COLO829 (cell line): Measurements from ENCODE around the gene FIGNL1.

ENCODE experiments used
- DNase-seq: peaks from one replicate; pipeline ENCODE4 v3.0.0; 2012; ENCODE audit warnings: low spot score

FIGNL1 gene, protein sequence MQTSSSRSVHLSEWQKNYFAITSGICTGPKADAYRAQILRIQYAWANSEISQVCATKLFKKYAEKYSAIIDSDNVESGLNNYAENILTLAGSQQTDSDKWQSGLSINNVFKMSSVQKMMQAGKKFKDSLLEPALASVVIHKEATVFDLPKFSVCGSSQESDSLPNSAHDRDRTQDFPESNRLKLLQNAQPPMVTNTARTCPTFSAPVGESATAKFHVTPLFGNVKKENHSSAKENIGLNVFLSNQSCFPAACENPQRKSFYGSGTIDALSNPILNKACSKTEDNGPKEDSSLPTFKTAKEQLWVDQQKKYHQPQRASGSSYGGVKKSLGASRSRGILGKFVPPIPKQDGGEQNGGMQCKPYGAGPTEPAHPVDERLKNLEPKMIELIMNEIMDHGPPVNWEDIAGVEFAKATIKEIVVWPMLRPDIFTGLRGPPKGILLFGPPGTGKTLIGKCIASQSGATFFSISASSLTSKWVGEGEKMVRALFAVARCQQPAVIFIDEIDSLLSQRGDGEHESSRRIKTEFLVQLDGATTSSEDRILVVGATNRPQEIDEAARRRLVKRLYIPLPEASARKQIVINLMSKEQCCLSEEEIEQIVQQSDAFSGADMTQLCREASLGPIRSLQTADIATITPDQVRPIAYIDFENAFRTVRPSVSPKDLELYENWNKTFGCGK

DNA sequence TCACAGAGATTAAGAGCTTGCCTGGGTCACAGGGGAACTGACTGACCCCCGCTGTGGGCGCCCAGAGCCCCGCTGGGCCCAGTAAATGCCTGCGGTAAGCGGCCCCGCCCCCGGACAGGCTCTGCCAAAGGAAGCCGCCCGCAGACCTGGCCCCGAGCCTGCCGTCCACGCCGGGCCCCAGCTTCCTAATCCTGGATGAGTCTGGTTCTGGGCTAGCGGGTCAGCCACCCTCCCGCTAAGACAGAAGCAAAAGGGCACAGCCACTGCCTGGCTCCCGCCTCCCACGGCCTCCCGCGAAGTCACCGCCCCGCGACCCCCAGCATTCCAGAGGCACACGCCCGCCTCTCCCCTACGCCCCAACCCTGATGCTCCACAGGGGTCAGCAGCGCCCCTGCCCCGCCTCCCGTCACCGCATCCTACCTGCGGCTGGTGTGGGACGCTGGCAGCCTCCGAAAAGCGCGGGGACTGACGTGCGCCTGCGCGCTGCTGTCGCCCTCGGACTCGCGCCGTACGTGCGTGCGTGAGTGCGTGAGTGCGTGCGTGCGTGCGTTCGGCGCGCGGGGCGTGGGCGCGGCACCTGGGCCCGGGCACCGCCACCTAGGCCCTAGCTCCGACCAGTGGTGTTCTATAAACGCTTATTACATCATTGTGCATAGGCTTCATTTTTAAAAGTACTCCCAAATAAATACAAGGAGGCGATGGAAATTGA lies at the start of gene FIGNL1:
Gene FIGNL1, minus strand, starts transcription at position 470 of the 709 bp plus-strand sequence. CDS start 3,063 bp downstream, outside the sequence.
- DNase-seq, result peak; percentile 60

DNA sequence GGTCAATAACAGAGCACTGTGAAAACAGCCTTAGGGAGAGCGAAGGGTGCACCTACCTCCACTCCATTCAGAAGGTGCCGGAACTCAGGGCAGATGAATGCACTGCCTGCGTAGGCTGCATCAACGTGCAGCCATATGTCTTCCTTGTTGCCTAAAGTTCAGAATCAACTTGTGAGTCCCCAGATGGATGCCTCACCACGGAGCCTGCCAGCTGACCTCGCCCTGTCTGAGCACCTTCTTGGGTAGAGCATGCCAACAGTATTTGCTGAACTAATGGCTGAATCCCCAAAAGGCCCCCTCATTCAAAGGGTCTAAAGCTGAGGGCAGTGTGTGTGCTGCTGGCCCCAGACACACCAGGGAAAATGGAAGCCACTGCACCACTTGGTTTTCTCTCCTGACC lies 48.9 kb upstream of the FIGNL1 start:
- DNase-seq, result no peak

DNA sequence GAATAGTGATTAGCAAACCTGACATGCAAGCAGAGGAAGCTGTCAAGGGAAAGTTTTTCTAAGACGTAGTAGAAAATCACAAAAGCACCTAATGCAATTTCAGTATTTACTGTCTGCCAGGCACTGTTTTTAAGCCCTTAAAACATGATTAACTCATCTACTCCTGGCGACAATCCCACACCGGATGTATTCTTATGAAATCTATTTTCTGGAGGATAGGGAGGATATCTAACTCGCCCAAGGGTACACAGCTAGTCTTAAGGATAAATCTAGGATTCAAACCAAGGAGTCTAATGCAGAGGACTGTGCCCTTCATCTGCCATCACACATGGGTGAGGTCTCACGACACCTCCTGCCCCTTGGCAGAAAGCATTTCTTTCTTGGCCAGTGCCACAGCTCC lies 47.8 kb upstream of the FIGNL1 start:
- no peak for DNase-seq

DNA sequence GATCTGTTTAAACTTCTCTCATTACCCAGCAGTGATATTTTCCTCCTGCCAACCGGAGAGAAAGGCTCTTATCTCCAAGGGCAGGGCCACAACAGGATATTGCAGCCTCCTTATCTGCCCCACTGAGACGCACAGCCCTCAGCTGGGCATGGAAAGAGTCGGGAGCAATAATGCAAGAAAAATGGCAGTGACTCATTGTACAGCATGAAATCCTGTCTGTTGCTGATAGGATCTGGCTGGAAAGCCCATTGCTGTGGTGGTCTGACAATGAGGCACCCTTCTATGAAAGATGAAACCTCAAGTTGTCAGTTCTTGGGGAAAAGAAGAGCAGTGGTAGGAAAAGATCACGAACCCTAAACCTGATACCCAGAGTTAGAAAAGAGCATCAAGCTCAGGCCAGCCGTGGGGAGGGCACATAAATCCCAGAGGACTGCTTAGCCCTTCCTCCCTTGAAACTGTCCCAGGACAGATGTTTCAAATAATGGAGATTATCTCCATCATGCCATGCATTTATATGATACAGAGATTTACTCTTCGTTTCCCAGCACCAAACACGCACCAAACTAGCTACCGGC lies 47.0 kb upstream of the FIGNL1 start:
- no peak for DNase-seq

DNA sequence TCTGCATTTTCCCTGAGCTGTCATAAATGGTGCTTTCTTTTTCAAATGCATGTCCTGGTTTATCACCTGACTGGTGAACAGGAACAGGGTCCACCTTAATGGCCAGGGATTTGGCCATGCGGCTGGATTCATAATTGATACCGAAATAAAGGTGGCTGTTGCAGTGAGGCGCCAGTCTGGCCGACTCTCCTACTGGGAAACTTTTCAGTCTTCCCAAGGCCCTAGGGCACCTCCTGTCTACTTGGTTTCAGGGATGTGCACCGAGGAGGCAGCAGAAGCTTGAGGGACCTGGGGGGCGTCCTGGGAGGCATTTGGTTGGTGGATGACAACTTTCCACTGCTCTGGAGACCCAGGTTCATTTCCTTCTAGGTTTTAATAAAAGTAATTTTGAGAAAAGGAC lies 46.4 kb upstream of the FIGNL1 start:
- no peak for DNase-seq

DNA sequence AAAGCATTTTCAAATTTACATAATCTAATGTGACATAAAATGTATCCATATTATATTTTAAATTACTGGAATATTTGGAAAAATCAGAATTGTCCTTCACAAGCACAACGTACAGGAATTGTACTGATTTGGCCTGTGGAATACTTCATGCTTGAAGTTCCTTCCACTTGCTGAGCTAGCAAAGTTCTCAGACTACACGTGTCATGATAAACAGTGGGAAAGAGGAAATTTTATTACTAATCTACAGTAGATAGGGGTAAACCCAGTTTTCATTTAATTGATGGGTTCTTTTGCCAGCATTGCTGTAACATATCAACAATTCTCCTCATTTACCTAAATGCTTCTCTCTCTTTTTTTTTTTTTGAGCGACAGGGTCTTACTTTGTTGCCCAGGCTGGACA lies 45.6 kb upstream of the FIGNL1 start:
- DNase-seq, result no peak

DNA sequence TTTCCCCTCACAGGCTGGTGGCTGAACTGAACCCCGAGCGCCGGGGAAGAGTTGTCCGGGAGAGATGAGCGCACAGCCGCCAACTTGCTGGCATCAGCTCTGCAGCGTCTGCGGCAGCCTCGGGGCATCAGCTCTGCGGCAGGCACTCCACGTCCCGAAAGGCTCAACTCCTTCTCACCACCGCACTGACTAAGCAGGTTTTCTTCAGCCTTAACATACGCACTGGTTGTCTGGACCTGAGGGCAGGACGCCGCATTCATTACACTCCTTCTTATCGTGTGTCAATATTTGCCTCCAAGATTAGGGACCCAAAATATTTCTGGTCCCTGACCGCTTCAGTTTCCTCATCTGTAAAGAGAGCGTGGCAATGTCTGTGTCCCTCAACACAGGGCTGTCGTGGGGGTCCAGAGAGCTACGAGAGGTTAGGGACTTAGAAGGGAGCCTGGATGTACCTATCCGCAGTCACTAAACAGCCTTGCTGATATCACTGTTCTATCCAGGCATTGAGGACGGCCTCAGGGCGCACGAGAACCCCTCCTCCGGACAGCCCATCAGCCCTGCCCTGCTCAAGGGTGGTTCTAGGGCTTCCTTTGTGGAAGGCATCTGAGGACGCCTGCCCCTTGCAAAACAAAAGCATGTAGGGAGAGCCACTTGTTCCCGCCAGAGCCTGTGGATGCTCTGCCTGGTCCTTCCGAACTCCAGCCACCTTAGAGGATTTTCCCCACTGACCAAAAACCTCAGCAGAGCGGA lies 42.8 kb upstream of the FIGNL1 start:
- no peak for DNase-seq

DNA sequence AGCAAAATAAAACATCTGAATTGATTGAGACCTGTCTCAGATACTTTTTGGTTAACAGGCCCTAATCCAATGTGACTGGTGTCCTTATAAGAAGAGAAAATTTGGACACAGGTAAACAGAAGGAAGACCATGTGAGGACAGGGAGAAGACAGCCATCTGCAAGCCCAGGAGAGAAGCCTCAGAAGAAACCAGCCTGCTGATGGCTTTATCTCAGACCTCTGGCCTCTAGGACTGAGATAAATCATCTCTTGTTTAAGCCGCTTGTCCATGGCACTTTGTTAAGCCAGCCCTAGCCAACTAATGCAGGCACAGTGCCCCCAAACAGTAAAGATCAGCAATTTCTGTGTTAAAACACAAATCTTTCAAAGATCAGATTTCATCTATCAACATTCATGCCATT lies 41.8 kb upstream of the FIGNL1 start:
- DNase-seq, result no peak

DNA sequence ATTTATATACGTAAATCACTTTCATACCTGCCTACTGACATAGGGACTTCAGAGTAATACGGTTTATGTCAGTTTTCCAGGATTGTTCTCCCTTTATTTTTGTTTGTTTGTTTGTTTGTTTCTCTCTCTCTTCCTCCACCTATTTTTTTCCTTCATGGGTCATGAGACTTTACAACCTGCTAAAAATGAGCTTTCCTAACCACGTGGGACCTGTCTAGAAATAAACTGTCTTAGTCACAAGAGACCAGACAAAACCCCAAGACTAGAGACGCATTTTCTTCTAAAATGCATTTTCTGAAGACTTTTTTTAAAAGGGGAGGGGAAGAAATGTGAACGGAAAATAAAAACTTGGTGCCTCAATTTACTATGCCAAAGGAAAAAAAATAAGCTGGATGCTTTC lies 41.1 kb upstream of the FIGNL1 start:
- no peak for DNase-seq

DNA sequence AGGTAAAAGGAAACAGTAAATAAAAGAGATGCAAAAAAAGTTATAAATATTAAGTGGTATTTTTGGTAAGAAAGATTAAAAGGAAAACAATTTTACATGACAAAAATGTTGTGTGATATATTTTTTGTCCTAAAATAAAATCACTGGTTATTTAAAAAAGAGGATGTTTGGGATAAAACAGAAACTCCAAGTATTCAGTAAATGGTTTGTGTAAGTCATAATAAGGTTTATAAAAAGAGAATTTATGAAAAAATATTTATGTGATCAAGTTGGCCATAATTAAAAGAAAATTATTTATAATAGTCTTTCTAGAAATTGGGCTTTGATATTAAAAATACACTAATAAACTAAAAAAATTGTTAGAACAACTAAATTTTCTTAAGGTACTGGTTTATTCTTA lies 38.2 kb upstream of the FIGNL1 start:
- DNase-seq, result no peak

DNA sequence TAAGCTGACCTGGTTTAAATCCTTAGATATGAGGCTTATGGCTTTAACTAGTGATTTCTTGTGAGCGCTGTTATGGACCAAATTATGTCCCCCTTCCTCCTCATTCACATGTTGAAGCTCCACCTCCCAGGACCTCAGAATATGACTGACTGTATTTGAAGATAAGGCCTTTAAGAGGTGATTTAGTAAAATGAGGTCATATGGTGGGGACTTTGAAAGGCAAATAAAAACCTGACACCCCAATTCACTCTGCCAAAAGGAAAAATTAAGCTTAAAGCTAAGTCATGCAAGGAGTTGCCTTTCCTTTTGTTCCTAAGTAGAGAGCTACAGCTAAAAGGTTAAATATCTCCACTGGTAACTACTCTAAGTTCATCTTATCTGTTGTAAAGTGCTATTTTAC lies 36.4 kb upstream of the FIGNL1 start:
- no peak for DNase-seq

DNA sequence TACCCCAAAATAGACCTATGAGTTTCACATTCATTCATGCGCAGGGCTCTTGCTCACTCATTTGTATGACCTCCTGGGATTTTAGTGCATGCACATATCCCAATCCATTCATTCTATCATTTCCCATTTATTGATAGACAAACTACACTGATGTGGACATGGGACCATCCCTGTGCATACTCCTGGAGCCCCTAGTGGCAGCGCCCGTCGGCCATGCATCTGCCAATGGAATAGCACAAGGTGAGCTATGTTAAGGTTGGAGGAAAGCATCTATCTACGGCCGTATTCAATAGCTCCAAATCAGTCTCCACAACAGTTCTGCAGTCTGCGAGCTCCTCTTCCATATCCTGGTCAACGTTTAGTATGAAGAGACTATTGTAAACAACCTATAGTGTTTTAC lies 31.7 kb upstream of the FIGNL1 start:
- no peak for DNase-seq

DNA sequence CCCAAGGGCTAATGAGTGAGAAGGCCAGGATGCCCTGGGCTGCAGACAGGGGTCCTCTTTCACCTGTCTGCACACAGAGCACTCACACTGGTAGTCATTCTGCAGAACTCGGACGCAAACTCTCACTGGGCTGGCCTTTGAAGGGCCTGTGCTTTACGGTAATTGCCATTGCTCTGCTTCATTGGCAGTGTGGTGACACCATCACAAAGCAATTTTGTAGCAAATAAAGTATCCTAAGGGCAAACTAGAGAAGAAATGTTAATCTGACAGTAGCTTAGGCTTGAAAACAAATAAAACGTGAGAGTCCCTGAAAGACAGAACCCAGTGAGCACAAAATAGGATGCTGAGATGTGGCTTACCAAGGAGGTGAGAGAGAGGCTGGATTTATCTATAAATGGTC lies 30.6 kb upstream of the FIGNL1 start:
- no peak for DNase-seq

DNA sequence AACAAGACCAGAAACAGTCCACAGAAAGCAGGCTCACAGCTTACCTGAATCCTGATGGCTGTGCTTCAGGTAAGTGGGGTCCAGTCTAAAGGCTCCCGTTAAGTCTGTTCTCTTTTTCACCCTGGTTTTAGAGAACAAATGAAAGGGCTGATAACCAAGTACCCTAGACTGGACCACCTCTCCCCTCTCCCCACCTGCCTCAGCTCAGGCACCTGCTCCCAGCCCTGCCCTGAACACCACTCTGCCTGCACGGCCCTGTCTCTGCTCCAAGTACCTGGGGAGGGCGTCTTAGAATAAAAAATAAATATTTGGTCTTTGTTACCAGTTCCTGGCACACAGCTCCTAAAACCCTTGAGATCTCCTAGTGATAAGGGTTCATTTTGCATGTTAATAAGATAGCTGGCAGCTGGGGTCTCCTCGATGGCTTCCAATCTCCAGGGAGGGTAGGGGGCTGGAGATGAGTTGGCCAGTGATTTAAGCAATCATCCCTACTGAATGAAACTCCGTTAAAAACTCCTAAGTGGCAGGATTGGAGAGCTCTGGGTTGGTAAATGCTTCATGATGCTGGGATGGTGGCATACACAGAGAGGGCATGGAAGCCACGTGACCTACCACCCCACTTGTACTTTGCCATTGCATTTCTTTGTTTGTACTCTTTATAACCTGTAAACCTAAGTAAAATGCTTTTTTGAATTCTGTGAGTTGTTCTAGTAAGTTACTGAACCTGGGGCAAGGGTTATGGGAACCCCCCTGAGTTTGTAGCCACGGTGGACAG lies 29.8 kb upstream of the FIGNL1 start:
- no peak for DNase-seq

DNA sequence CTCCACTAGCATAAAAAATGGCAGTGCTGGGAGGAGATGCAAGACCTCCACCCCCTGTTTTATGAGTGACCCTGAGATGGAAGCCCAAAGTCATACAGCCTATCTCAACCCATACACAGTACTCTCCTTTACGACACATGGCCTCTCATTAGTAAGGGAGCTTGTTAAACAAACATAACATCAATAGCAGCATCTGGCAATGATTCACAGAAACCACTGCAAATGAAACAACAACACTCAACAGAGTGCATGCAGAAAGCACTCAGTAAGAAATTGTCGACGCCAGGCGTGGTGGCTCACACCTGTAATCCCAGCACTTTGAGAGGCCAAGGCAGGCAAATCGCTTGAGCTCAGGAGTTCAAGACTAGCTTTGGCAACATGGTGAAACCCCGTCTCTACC lies 27.5 kb upstream of the FIGNL1 start:
- no peak for DNase-seq

DNA sequence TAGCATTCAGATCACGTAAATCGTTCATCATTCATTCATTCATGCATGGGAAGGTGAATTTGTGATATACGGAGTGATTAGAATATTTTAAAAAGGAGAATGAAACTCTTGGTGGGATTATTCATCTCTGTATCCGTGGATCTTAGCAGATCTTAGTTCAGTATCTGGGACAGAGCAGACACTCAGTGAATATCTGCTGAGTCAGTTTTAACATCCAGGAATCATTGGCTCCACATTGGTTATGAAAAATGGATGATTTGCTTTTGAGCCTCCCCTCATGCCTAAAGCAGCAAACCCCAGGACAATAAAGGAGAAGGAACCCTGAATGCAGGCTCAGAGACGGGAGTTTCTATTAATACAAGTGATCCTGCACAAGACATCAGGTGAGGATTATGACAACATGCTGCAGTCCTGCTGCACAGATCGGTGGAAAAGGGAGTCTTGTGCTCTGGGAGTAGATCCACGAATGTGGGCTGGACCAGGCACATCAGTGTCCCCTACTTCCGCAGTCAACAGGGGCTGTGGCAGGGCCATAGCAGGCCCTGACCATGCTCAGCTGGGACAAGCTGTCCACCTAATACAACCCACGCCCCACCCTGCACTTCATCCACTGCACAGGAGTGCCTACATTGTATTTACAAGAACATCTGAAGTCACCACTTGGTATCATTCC lies 26.9 kb upstream of the FIGNL1 start:
- no peak for DNase-seq

DNA sequence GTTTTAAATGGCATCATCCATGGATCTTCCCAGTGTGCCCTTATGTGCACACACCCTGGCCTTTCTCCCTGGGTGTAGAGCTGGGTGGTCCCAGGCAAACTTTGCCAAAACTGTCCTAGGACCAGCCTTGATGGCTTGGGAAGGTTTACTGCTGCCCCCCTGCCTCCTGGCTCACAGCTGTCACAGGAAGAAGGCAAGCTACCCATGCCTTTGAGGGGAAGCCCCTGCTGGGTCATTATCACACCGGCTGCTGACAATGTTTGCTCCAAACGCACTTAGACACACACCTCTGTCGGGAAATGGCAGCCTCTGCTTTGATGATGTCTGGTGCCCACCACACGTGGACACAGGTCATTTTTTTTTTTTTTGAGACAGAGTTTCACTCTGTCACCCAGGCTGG lies 25.2 kb upstream of the FIGNL1 start:
- no peak for DNase-seq

DNA sequence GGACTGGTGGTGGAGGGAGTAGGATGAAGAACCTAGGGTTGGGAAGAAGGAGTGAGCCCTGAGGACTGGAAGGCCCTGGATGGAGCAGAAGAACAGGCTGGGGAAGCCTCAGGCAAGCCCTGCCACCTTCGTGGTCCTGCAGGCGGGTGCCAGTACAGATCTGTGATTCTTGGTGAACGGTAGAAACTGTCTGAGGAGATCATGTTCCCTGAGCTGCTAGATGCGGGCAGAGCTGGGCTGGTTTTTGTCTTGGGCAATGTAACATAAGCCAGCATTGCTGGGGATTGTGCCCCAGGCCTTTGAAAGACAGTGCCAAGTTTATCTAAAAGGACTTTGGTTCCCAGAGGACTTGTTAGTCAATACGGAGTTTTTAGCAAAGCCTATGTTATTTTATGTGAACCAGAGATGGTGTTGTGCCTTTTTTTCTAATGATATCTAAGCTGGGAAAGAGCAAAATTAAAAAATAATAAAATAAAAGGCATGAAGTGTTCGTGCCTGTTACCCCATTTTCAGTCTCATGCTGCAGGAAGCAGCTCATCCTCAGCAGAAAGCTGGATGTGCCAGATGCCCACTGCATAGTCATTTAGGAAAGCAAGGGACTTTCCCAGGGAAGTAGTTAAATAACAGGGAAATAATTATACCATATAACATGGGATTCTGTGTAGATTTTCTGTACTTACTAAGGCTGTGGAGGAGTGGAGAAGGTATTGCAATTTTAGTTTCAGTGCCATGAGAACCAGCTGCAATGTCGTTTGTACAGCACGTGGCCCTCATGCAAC lies 24.4 kb upstream of the FIGNL1 start:
- DNase-seq, result peak; percentile 32

DNA sequence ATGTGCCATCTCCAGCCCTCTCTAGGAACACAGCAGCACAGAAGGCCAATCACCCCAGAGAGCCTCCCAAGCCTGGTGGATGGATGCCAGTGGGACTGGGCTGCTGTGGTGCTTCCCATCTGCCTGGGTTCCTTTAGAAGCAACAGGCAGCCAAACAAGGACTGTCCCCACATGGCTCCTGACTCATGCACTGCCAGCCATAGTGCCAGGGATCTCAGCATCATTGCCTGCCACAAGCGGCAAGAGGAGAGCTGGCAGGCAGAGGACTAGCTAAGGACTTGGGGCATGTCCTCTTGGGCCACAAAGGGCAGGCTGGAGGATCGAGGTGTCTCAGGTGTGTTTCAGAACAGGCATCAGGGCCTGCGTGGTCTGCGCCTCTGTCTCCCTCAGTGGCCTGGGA lies 23.4 kb upstream of the FIGNL1 start:
- DNase-seq, result no peak

DNA sequence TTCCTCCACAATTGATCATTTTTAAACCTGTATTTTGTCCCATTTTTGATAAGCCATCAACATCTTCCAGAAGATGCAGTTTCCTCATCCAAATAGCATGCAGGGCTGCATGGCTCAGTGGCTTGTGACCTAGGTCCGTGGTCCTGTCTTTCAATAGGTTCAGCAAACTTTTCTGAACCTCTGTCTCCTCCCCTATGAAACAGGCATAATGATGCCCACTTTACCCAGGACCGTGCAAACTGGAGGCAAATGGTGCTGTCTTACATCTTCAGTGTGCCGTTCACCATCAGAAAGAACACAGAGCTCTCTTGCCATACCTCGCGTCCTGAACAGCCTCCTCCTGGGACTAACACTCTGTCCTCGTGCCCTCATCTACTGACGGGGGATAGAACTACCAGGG lies 22.3 kb upstream of the FIGNL1 start:
- DNase-seq, result no peak
